Measurements from ENCODE around the gene ZNF618.

The ZNF618 gene

GRCh38 chr9:113922160-113922559, 46.1 kb downstream of the ZNF618 start:
- DNase-seq (ENCODE audit: low spot score), result no peak
- POLR2A ChIA-PET (ENCODE audit: low non-redundant PET), result no interaction called here
- H3K27ac ChIP-seq, result no peak overlapping the region
- no peak for TF ChIP-seq CTCF (conservative IDR thresholded peaks at IDR 0.05; ENCODE audit: low read depth)
- CTCF ChIA-PET, result no interaction called here

GRCh38 chr9:113926211-113926610, 50.1 kb downstream of the ZNF618 start:
- ChIA-PET POLR2A (ENCODE audit: low non-redundant PET) (no interaction called here), CTCF (interaction anchor here (0.7 kb wide), 1 partner anchor 19 kb away, joined by 3 read pairs; no protein-coding TSS in a partner anchor)
- TF ChIP-seq CTCF (conservative IDR thresholded peaks at IDR 0.05; ENCODE audit: low read depth), result no peak
- no peak overlapping the region for H3K27ac ChIP-seq
- no peak for DNase-seq (ENCODE audit: low spot score)

DNA sequence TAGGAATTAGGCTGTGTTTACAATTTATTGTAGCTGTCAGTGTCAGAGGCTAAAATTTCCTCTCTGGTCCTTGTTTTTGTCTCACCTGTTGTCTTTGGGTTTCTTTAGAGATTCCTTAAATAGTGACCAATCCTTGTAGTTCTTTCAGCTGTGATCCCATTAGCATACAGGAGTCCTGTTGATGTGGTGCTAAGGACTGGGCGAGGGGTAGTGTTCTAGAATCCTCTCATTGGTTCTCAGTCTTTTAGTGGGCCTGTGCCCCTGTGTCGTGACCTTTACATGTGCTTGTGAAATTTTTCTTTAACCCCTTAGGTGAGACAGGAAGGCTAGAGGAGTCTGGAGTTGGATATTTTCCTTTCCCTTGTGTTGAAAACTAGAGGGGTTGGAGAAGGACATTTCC, 51.2 kb downstream of the ZNF618 start:
- ChIA-PET CTCF (interaction anchor here (0.6 to 0.8 kb wide), 2 partner anchors 64 to 90 kb away, joined by 3 to 5 read pairs; no protein-coding TSS in a partner anchor), POLR2A (ENCODE audit: low non-redundant PET) (no interaction called here)
- H3K27ac ChIP-seq, result no peak overlapping the region
- no peak for DNase-seq (ENCODE audit: low spot score)
- TF ChIP-seq CTCF (conservative IDR thresholded peaks at IDR 0.05; ENCODE audit: low read depth), result no peak

- ChIA-PET POLR2A (ENCODE audit: low non-redundant PET) (no interaction called here), CTCF (interaction anchor here (0.8 kb wide), 1 partner anchor 63 kb away, joined by 5 read pairs; no protein-coding TSS in a partner anchor)
- DNase-seq (ENCODE audit: low spot score), result no peak
- no peak for TF ChIP-seq CTCF (conservative IDR thresholded peaks at IDR 0.05; ENCODE audit: low read depth)
- no peak overlapping the region for H3K27ac ChIP-seq
These were observed 52.2 kb downstream of the ZNF618 start for GRCh38 chr9:113928269-113928668.

DNA sequence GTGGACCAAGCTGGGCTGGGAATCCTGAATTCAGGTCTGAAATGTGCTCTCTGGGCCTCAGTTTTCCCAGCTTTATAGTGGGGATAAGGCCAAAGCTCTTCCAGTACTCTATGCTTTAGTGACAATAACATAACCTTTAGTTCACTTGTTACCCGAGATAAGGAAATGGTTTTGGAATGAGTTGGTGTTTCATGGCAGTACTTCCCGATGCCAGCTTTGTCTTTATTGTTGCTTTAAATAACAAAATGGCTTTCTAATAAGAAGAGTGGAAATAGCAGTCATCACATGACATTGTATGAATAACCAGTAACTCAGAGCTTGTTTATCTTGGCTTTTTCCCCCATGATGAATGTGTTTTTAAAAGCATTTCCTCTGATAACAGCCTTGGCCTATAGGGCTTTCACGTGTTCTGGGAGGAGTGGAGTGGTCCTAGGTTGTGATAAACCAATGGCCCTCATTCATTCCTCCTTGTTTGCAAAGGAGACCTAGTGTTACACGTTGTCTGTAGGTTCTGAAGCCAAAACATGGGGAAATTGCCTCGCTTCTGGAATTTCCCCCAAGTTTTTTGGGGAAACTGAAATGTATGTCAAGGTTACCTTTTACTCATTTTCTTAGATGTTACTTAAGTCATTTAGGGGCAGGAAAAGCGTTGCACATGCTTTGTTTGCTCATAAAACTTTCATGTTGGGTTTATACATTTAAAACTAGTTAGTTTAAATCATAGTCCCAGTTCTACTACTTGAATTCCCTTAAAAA, 53.7 kb downstream of the ZNF618 start:
- CTCF ChIA-PET, result interaction anchor here (0.6 kb wide), 1 partner anchor 152 kb away, joined by 3 read pairs; no protein-coding TSS in a partner anchor
- POLR2A ChIA-PET (ENCODE audit: low non-redundant PET), result no interaction called here
- DNase-seq (ENCODE audit: low spot score), result peak; percentile 63
- H3K27ac ChIP-seq, result no peak overlapping the region
- TF ChIP-seq CTCF (conservative IDR thresholded peaks at IDR 0.05; ENCODE audit: low read depth), result no peak

GRCh38 chr9:113930390-113930783, 54.3 kb downstream of the ZNF618 start:
- POLR2A ChIA-PET (ENCODE audit: low non-redundant PET), result no interaction called here
- CTCF ChIA-PET, result interaction anchor here (0.6 kb wide), 1 partner anchor 151 kb away, joined by 3 read pairs; no protein-coding TSS in a partner anchor
- H3K27ac ChIP-seq, result no peak overlapping the region
- TF ChIP-seq CTCF (conservative IDR thresholded peaks at IDR 0.05; ENCODE audit: low read depth), result no peak
- no peak for DNase-seq (ENCODE audit: low spot score)
